K562 (cell line): ENCODE results near the gene MBD3. TPM values are rescaled to one million over a fixed set of nuclear protein-coding genes. Genes with fewer than 3 reads are reported as not detected.

ENCODE experiments used
- ATAC-seq: fragments of 200-7000 bp; cut with Tn5 transposase; 3 replicates; pipeline ENCODE4 v1.9.1; 2020; ENCODE audit warnings: moderate library complexity
- BruUV-seq: library from RNA; stranded (reverse); fragments of 400-500 nt; replicated peaks from 2 replicates; lab custom pipeline; 2021; lab: Mats Ljungman, UMichigan
- CTCF ChIA-PET: fragments of 300-600 bp; formaldehyde crosslinking; extraction: SDS; loops from one replicate; lab custom pipeline; 2021; ENCODE audit warnings: low intra/inter-chr PET ratio; lab: Yijun Ruan, JAX
- POLR2A ChIA-PET: fragments of 300-600, 350-650 bp; sonication (Branson Sonifier 250); formaldehyde crosslinking; extraction: SDS; loops from one replicate; lab custom pipeline; 2021; ENCODE audit warnings: antibody characterized with exemption, inconsistent platforms; lab: Yijun Ruan, JAX
- DNase-seq, 4 experiments: peaks; one replicate each; pipeline versions ENCODE4 v3.0.0 to v3.0.0-alpha.2; 2011 to 2018; ENCODE audit warnings: low spot score in 3 of 4, mixed read lengths in 3 of 4; ENCODE audit errors: extremely low read depth in 1 of 4
- FAIRE-seq: peaks from 2 replicates; lab custom pipeline; 2011; peaks lifted over from hg19 to GRCh38; lab: Jason Lieb, UNC
- H2AFZ ChIP-seq: 2 replicates; pipeline ENCODE4 v1.6.0; 2011; ENCODE audit warnings: low read depth, low read length, control low read depth, inconsistent platforms
- H3K27ac ChIP-seq: fragments of 200-600 bp; 3 replicates; pipeline ENCODE4 v1.8.0; 2011; ENCODE audit warnings: low read depth, mild to moderate bottlenecking, control low read depth, inconsistent platforms, low read length, moderate library complexity, mixed read lengths; ENCODE audit errors: extremely low read depth
- H3K27me3 ChIP-seq, 2 experiments: fragments of 300-600 bp in 1 of 2; 2 replicates in 1 of 2; 3 replicates in 1 of 2; pipeline versions ENCODE4 v1.6.0 to v1.8.0; 2011; ENCODE audit warnings: inconsistent platforms in 2 of 2, low read length in 2 of 2, mild to moderate bottlenecking in 1 of 2, mixed read lengths in 1 of 2, moderate library complexity in 1 of 2; ENCODE audit not compliant: control insufficient read depth in 2 of 2, insufficient read depth in 2 of 2
- H3K36me3 ChIP-seq: fragments of 300-600 bp; 3 replicates; pipeline ENCODE4 v1.8.0; 2011; ENCODE audit warnings: mild to moderate bottlenecking, low read length, inconsistent platforms; ENCODE audit not compliant: control insufficient read depth, insufficient read depth
- H3K4me1 ChIP-seq, 2 experiments: fragments of 200-600 bp in 1 of 2; replicated peaks in 1 of 2; 2 replicates in 1 of 2; 3 replicates in 1 of 2; pipeline versions ENCODE4 v1.5.1 to v1.8.0; 2011; ENCODE audit warnings: inconsistent platforms in 2 of 2, low read length in 2 of 2, mild to moderate bottlenecking in 1 of 2, mixed read lengths in 1 of 2, moderate library complexity in 1 of 2; ENCODE audit not compliant: control insufficient read depth in 2 of 2, insufficient read depth in 2 of 2
- H3K4me2 ChIP-seq: 2 replicates; pipeline ENCODE4 v1.6.1; 2011; ENCODE audit warnings: low read length, control low read depth, inconsistent platforms, mixed read lengths; ENCODE audit not compliant: insufficient read depth
- H3K4me3 ChIP-seq: fragments of 200-600 bp; sonication (generic), shearing (Covaris generic); 2 replicates; pipeline ENCODE4 v1.5.1; 2016; ENCODE audit warnings: control low read depth, inconsistent platforms
- H3K79me2 ChIP-seq: fragments of 200-600 bp; 3 replicates; pipeline ENCODE4 v1.8.0; 2011; ENCODE audit warnings: low read length, inconsistent platforms; ENCODE audit not compliant: control insufficient read depth, insufficient read depth
- H3K9ac ChIP-seq, 2 experiments: 2 replicates each; pipeline versions ENCODE4 v1.6.0 to v1.6.1; 2011; ENCODE audit warnings: low read depth in 2 of 2, low read length in 2 of 2, control low read depth in 1 of 2, inconsistent platforms in 1 of 2, mild to moderate bottlenecking in 1 of 2, mixed read lengths in 1 of 2; ENCODE audit not compliant: insufficient read depth in 1 of 2
- H3K9me1 ChIP-seq: one replicate; pipeline ENCODE4 v1.6.0; 2011; ENCODE audit warnings: inconsistent platforms, mild to moderate bottlenecking, low read length, moderate library complexity; ENCODE audit not compliant: control insufficient read depth, insufficient read depth
- H3K9me3 ChIP-seq: replicated peaks from 2 replicates; pipeline ENCODE4 v1.5.1; 2011; ENCODE audit warnings: low read depth, low read length, inconsistent platforms; ENCODE audit not compliant: control insufficient read depth, insufficient read depth
- H4K20me1 ChIP-seq: replicated peaks from 2 replicates; pipeline ENCODE4 v1.6.1; 2011; ENCODE audit warnings: low read length, inconsistent platforms, mixed read lengths; ENCODE audit not compliant: control insufficient read depth, insufficient read depth
- CHAMP1 ChIP-seq: fragments of 450-650 bp; IDR thresholded peaks from 2 replicates; pipeline ENCODE4 v1.6.1; 2016; ENCODE audit warnings: mild to moderate bottlenecking
- POLR2G ChIP-seq: fragments of 200-400 bp; formaldehyde crosslinking; IDR thresholded peaks from 2 replicates; pipeline ENCODE4 v1.6.1; 2017; ENCODE audit warnings: low read depth, mild to moderate bottlenecking, antibody characterized with exemption, low read length, moderate library complexity
- WGBS: fragments of 100-300 bp; shearing (Covaris generic); methylation state at CpG from one replicate; pipeline ENCODE4 v1.1.6; 2016; ENCODE audit warnings: low coverage, mixed read lengths; ENCODE audit not compliant: insufficient coverage; ENCODE audit errors: missing lambda C conversion rate; 5-methylcytosine and 5-hydroxymethylcytosine counted together
- in situ Hi-C: fragments of 300-500 bp; cut with MboI; formaldehyde crosslinking; loops from 4 replicates; pipeline ENCODE4 v1.15.0; 2018; ENCODE audit warnings: inconsistent platforms, mixed read lengths
- intact Hi-C: fragments of 100-400 bp; cut with micrococcal nuclease; formaldehyde crosslinking; loops from 2 replicates; pipeline ENCODE4 v1.14.2; 2022
- polyA plus RNA-seq, 8 experiments: library from polyadenylated mRNA; depleted of rRNA in 4 of 8; stranded (reverse) in 5 of 8; unstranded in 3 of 8; fragments of >200 nt; fragmentation: Nextera tagmentation in 2 of 8; fragmentation: Illumina TruSeq in 1 of 8; extraction: Ambion mirVana in 2 of 8; extraction: Trizol in 1 of 8; gene quantifications; 2 replicates each; pipeline versions ENCODE4 v1.2.1 to v1.2.3, GENCODE V29; 2011 to 2014; ENCODE audit warnings: inconsistent platforms in 1 of 8, missing spikeins in 1 of 8
- total RNA-seq, 7 experiments: library from RNA; depleted of rRNA in 6 of 7; stranded (reverse); fragments of >200 nt in 6 of 7; fragmentation: Illumina TruSeq in 2 of 7; extraction: Trizol in 2 of 7; gene quantifications; 2 replicates each; pipeline versions ENCODE4 v1.2.1 to v1.2.3, GENCODE V29; 2011 to 2021; ENCODE audit warnings: low replicate concordance in 1 of 7

MBD3 gene
- total and polyA plus RNA-seq, 9 of the 15 experiments (the other 6 are each of a cell fraction or from before 2014, with no cell fraction given) = 0.24 to 137 (median 30.9) TPM

- ATAC-seq (no peak), DNase-seq (no peak), FAIRE-seq (no peak)
- Histone ChIP-seq H3K9ac (peak overlapping the region in 1 of 2 experiments; percentile 8; a peak in 1 of 4 replicates), H3K4me1 (peaks cover 19 to 76% of the 10 kb centered on the region in 2 experiments), H3K79me2 (peaks cover 49% of the 10 kb centered on the region), H4K20me1 (no peaks in the 10 kb centered on the region), H3K4me3 (no peak overlapping the region), H3K4me2 (no peak overlapping the region), H3K9me1 (peaks cover 5% of the 10 kb centered on the region), H2AFZ (no peak overlapping the region), H3K27me3 (no peaks in the 10 kb centered on the region), H3K9me3 (no peaks in the 10 kb centered on the region), H3K27ac (no peak overlapping the region), H3K36me3 (peaks cover 74% of the 10 kb centered on the region)
- 96% methylated on average over 7 of the region's 20 CpGs for WGBS
- TF ChIP-seq POLR2G = 0 out of 2 replicates have a peak, but pooled peaks have one; percentile 14
- TF ChIP-seq CHAMP1 = no peak
- POLR2A ChIA-PET = interaction anchor here (0.5 kb wide), 1 partner anchor 11 kb away, joined by 3 read pairs; no protein-coding TSS in a partner anchor
- in situ Hi-C loops (no loop called here), intact Hi-C loops (no loop called here)
- CTCF ChIA-PET = no interaction called here
- no TSS peak for BruUV-seq
Observed at GRCh38 chr19:1630012-1630411, 37.3 kb upstream of the MBD3 start.
